Measurements from ENCODE around the gene GABRR2.

- no peak for TF ChIP-seq CTCF (IDR thresholded peaks at IDR 0.05; ENCODE audit: insufficient read depth, low read depth, low read length)
- TF ChIP-seq EZH2 (IDR thresholded peaks at IDR 0.05; ENCODE audit: insufficient read depth, low read length): no peak
Measured at GRCh38 chr6:89359561-89359960, 44.5 kb upstream of the GABRR2 start.
